GM12878 (cell line): ENCODE results near the gene MCCD1. TPM values are rescaled to one million over a fixed set of nuclear protein-coding genes. Genes with fewer than 3 reads are reported as not detected.

Source experiments
- HCFC1 ChIP-seq: fragments of 150-350 bp; IDR thresholded peaks from 2 replicates; pipeline ENCODE4 v1.6.1; 2014; ENCODE audit warnings: low read length
- MAX ChIP-seq: IDR thresholded peaks from 2 replicates; pipeline ENCODE4 v1.6.1; 2012; ENCODE audit warnings: low read depth, low read length, improper control_type of control experiment
- PAX8 ChIP-seq: fragments of 450-650 bp; IDR thresholded peaks from 2 replicates; pipeline ENCODE4 v1.6.1; 2017; ENCODE audit warnings: mild to moderate bottlenecking, moderate library complexity
- SREBF2 ChIP-seq: IDR thresholded peaks from 2 replicates; pipeline ENCODE4 v1.6.1; 2012; ENCODE audit warnings: mild to moderate bottlenecking, low read length
- polyA plus RNA-seq, 11 experiments: library from polyadenylated mRNA; depleted of rRNA in 4 of 11; unstranded in 6 of 11; stranded (reverse) in 5 of 11; fragments of >200 nt; fragmentation: Nextera tagmentation in 4 of 11; fragmentation: Illumina TruSeq in 1 of 11; extraction: Ambion mirVana in 4 of 11; extraction: Trizol in 1 of 11; gene quantifications; 1 replicate in 1 of 11; 2 replicates in 10 of 11; pipeline versions ENCODE4 v1.2.1 to v1.2.3, GENCODE V29; 2011 to 2016; ENCODE audit warnings: inconsistent platforms in 2 of 11, missing spikeins in 2 of 11, low read depth in 1 of 11
- total RNA-seq, 4 experiments: library from RNA; depleted of rRNA in 3 of 4; stranded (reverse); fragments of >200 nt in 3 of 4; fragmentation: Illumina TruSeq in 1 of 4; extraction: Trizol in 1 of 4; gene quantifications; 2 replicates each; pipeline versions ENCODE4 v1.2.1 to v1.2.3, GENCODE V29; 2013 to 2021
- TF ChIP-seq, protein P1 (sequence below): fragments of 450-650 bp; IDR thresholded peaks from 2 replicates; pipeline ENCODE4 v1.6.1; 2017; ENCODE audit warnings: antibody characterized with exemption, mild to moderate bottlenecking, moderate library complexity
- TF ChIP-seq, protein P2 (sequence below): fragments of 450-650 bp; IDR thresholded peaks from 2 replicates; pipeline ENCODE4 v1.6.1; 2018; ENCODE audit warnings: mild to moderate bottlenecking, low read depth, moderate library complexity; ENCODE audit not compliant: partially characterized antibody

The MCCD1 gene
- total and polyA plus RNA-seq, 10 of the 15 experiments (the other 5 are each of a cell fraction or from before 2014, with no cell fraction given): not detected

DNA sequence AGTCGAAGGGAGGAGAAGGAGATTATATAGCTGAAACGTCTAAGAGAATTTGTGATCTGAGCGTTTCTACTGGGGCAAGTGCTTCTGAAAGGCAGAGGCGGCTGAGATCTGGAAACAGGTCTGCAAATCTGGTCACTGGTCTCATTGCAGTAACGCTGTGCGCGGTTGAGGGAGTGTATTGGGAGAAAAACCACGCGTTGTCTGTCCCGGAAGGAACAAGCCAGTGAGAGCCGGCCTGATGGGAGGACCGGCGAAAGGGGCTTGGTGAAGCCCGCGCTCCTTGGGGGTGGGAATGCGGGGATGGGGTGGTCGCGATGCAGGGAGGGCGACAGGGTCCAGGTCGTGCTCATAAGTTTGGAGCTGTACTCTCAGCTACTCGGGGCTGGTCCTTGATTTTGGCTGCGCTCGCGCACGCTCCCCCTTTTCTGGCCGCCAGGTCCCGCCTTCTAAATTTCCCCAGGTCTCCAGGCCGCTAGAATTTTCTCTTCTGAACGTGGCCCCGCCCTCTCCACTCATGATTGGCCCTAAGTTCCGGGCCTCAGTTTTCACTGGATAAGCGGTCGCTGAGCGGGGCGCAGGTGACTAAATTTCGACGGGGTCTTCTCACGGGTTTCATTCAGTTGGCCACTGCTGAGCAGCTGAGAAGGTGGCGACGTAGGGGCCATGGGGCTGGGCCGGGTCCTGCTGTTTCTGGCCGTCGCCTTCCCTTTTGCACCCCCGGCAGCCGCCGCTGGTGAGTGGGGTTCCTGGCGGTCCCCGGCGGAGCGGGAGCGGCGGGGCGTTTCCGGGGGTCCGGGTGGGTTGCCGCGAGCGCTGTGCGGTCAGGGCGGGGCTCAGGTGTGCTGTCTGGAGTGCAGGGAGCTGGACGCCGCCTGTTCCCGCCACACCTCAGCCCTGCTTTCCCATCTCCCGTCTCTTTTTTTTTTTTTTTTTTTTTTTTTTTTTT lies 31.0 kb upstream of the MCCD1 start, which contains the start of gene MICB (continued):
- TF ChIP-seq, protein P1, sequence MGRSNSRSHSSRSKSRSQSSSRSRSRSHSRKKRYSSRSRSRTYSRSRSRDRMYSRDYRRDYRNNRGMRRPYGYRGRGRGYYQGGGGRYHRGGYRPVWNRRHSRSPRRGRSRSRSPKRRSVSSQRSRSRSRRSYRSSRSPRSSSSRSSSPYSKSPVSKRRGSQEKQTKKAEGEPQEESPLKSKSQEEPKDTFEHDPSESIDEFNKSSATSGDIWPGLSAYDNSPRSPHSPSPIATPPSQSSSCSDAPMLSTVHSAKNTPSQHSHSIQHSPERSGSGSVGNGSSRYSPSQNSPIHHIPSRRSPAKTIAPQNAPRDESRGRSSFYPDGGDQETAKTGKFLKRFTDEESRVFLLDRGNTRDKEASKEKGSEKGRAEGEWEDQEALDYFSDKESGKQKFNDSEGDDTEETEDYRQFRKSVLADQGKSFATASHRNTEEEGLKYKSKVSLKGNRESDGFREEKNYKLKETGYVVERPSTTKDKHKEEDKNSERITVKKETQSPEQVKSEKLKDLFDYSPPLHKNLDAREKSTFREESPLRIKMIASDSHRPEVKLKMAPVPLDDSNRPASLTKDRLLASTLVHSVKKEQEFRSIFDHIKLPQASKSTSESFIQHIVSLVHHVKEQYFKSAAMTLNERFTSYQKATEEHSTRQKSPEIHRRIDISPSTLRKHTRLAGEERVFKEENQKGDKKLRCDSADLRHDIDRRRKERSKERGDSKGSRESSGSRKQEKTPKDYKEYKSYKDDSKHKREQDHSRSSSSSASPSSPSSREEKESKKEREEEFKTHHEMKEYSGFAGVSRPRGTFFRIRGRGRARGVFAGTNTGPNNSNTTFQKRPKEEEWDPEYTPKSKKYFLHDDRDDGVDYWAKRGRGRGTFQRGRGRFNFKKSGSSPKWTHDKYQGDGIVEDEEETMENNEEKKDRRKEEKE: peak; percentile 83
- TF ChIP-seq SREBF2 (no peak), PAX8 (no peak), HCFC1 (0 out of 2 replicates have a peak, but pooled peaks have one; percentile 8), MAX (0 out of 2 replicates have a peak, but pooled peaks have one; percentile 58)
- TF ChIP-seq, protein P2, sequence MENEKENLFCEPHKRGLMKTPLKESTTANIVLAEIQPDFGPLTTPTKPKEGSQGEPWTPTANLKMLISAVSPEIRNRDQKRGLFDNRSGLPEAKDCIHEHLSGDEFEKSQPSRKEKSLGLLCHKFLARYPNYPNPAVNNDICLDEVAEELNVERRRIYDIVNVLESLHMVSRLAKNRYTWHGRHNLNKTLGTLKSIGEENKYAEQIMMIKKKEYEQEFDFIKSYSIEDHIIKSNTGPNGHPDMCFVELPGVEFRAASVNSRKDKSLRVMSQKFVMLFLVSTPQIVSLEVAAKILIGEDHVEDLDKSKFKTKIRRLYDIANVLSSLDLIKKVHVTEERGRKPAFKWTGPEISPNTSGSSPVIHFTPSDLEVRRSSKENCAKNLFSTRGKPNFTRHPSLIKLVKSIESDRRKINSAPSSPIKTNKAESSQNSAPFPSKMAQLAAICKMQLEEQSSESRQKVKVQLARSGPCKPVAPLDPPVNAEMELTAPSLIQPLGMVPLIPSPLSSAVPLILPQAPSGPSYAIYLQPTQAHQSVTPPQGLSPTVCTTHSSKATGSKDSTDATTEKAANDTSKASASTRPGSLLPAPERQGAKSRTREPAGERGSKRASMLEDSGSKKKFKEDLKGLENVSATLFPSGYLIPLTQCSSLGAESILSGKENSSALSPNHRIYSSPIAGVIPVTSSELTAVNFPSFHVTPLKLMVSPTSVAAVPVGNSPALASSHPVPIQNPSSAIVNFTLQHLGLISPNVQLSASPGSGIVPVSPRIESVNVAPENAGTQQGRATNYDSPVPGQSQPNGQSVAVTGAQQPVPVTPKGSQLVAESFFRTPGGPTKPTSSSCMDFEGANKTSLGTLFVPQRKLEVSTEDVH: no peak
